Measurements from ENCODE around the gene DNM1L. TPM values are rescaled to one million over a fixed set of nuclear protein-coding genes. Genes with fewer than 3 reads are reported as not detected.
A peak's percentile ranks its signal among the peaks of the same experiment; 100 is the strongest.

DNM1L gene
- polyA plus RNA-seq, 1 of the 3 experiments (the other 2 are of a cell fraction), result 26.6 TPM

GRCh38 chr12:32681272-32681671 is 2.2 kb downstream of the DNM1L start:
- Histone ChIP-seq H4K20me1 (ENCODE audit: insufficient read depth) (peaks cover 14% of the 10 kb centered on the region), H3F3A (replicated peaks; ENCODE audit: insufficient read depth) (peaks cover 15% of the 10 kb centered on the region), H3K4me1 (ENCODE audit: control insufficient read depth in 1 of 2, insufficient read depth in 2 of 2, low read depth in 1 of 2, low read length in 1 of 2) (no peaks in the 10 kb centered on the region; a peak in 2 of 4 replicates), H3K36me3 (replicated peaks in 1 of 2; ENCODE audit: control insufficient read depth in 1 of 2, insufficient read depth in 2 of 2, low read length in 1 of 2) (peaks cover 0 to 11% of the 10 kb centered on the region in 2 experiments), H3K4me3 (ENCODE audit: low read depth in 2 of 2, low read length in 1 of 2) (0 out of 4 replicates have a peak overlapping the region, but pooled peaks of 1 of the 2 experiments have one; percentile 69), H3K27me3 (ENCODE audit: insufficient read depth) (no peaks in the 10 kb centered on the region), H3K9me2 (no peaks in the 10 kb centered on the region), H3K9ac (no peak overlapping the region), H3K4me2 (peak overlapping the region; percentile 74), H3K9me3 (no peaks in the 10 kb centered on the region), H2AFZ (ENCODE audit: low read depth) (no peak overlapping the region), H3K79me2 (ENCODE audit: insufficient read depth) (peaks cover 66% of the 10 kb centered on the region), H3K27ac (ENCODE audit: low read depth in 2 of 2, low read length in 1 of 2) (no peak overlapping the region; a peak in 1 of 4 replicates)
- DNase-seq, result no peak
- POLR2A ChIA-PET, result no interaction called here
- WGBS (ENCODE audit: low lambda C conversion rate), result 81% methylated on average over 11 of the region's 11 CpGs
- CTCF ChIA-PET, result interaction anchor here (0.7 kb wide), 1 partner anchor 20 kb away, joined by 3 read pairs; no protein-coding TSS in a partner anchor
- no peak for TF ChIP-seq USF2 (IDR thresholded peaks at IDR 0.05; ENCODE audit: borderline replicate concordance, low read depth, low read length)
- TF ChIP-seq GATA2 (CRISPR knock-in tag; IDR thresholded peaks at IDR 0.05), result no peak
- TF ChIP-seq SMC3 (IDR thresholded peaks at IDR 0.05; ENCODE audit: low read depth, low read length), result no peak
- no peak for TF ChIP-seq MEF2A (IDR thresholded peaks at IDR 0.05; ENCODE audit: borderline replicate concordance, low read depth)
- no peak for TF ChIP-seq FOSL2 (IDR thresholded peaks at IDR 0.05; ENCODE audit: borderline replicate concordance, low read depth)
- TF ChIP-seq USF1 (IDR thresholded peaks at IDR 0.05; ENCODE audit: borderline replicate concordance, low read depth), result no peak
- TF ChIP-seq EP300 (IDR thresholded peaks at IDR 0.05; ENCODE audit: borderline replicate concordance in 1 of 2, low read depth in 1 of 2, low read length in 1 of 2), result no peak
- no peak for TF ChIP-seq ZBTB33 (IDR thresholded peaks at IDR 0.05; ENCODE audit: borderline replicate concordance, low read depth)
- no peak for TF ChIP-seq RAD21 (IDR thresholded peaks at IDR 0.05; ENCODE audit: low read length)
- TF ChIP-seq TCF12 (IDR thresholded peaks at IDR 0.05), result no peak
- no peak for TF ChIP-seq POLR2AphosphoS5 (IDR thresholded peaks at IDR 0.05; ENCODE audit: low read depth, low read length)

- Histone ChIP-seq H4K20me1 (ENCODE audit: insufficient read depth) (peaks cover 17% of the 10 kb centered on the region), H3K9me2 (no peaks in the 10 kb centered on the region), H3K27me3 (ENCODE audit: insufficient read depth) (no peaks in the 10 kb centered on the region), H2AFZ (ENCODE audit: low read depth) (no peak overlapping the region), H3K4me1 (ENCODE audit: control insufficient read depth in 1 of 2, insufficient read depth in 2 of 2, low read depth in 1 of 2, low read length in 1 of 2) (no peaks in the 10 kb centered on the region), H3K27ac (ENCODE audit: low read depth in 2 of 2, low read length in 1 of 2) (no peak overlapping the region), H3F3A (replicated peaks; ENCODE audit: insufficient read depth) (no peaks in the 10 kb centered on the region), H3K79me2 (ENCODE audit: insufficient read depth) (peaks cover 99% of the 10 kb centered on the region), H3K4me3 (ENCODE audit: low read depth in 2 of 2, low read length in 1 of 2) (no peak overlapping the region), H3K4me2 (no peak overlapping the region), H3K36me3 (replicated peaks in 1 of 2; ENCODE audit: control insufficient read depth in 1 of 2, insufficient read depth in 2 of 2, low read length in 1 of 2) (peaks cover 0 to 11% of the 10 kb centered on the region in 2 experiments), H3K9ac (no peak overlapping the region), H3K9me3 (no peaks in the 10 kb centered on the region)
- CTCF ChIA-PET, result interaction anchor here (1.2 to 2.1 kb wide), 2 partner anchors 16 to 69 kb away, joined by 3 to 8 read pairs; partner anchors contain the start of gene YARS2
- WGBS (ENCODE audit: low lambda C conversion rate), result 100% methylated on average over 1 of the region's 1 CpG
- POLR2A ChIA-PET, result no interaction called here
- DNase-seq, result no peak
- TF ChIP-seq MAX (IDR thresholded peaks at IDR 0.05; ENCODE audit: low read depth) (no peak), CHD2 (IDR thresholded peaks at IDR 0.05; ENCODE audit: low read length, partially characterized antibody) (no peak), PBX3 (IDR thresholded peaks at IDR 0.05) (no peak), RFX5 (IDR thresholded peaks at IDR 0.05; ENCODE audit: low read length) (no peak), FOSL2 (IDR thresholded peaks at IDR 0.05; ENCODE audit: borderline replicate concordance, low read depth) (no peak), POLR2AphosphoS5 (IDR thresholded peaks at IDR 0.05; ENCODE audit: low read depth, low read length) (no peak), JUND (IDR thresholded peaks at IDR 0.05) (no peak), IRF3 (IDR thresholded peaks at IDR 0.05; ENCODE audit: low read depth, low read length) (no peak)
Measured at GRCh38 chr12:32686340-32686739, 7.2 kb downstream of the DNM1L start.

Data from SK-N-SH (cell line).